MCF 10A (cell line): ENCODE results near the gene FILIP1L. TPM values are rescaled to one million over a fixed set of nuclear protein-coding genes. Genes with fewer than 3 reads are reported as not detected.

Experiments used
- BruUV-seq: library from RNA; stranded (reverse); fragments of 400-500 nt; replicated peaks from 2 replicates; lab custom pipeline; 2021; lab: Mats Ljungman, UMichigan
- CTCF ChIA-PET: fragments of 300-600 bp; sonication (Branson Sonifier 250); formaldehyde crosslinking; extraction: SDS; loops from one replicate; lab custom pipeline; 2021; ENCODE audit warnings: antibody characterized with exemption, inconsistent platforms; lab: Yijun Ruan, JAX
- POLR2A ChIA-PET: fragments of 300-600, 350-650 bp; sonication (Branson Sonifier 250); formaldehyde crosslinking; extraction: SDS; loops from one replicate; lab custom pipeline; 2020; ENCODE audit warnings: antibody characterized with exemption, inconsistent platforms; lab: Yijun Ruan, JAX
- DNase-seq: peaks from one replicate; pipeline ENCODE4 v3.0.0-alpha.2; 2018; ENCODE audit not compliant: unreplicated experiment
- H3K27ac Mint-ChIP-seq: one replicate; pipeline ENCODE4 v1.8.0; 2022; ENCODE audit warnings: mild to moderate bottlenecking, low read depth, mixed read lengths; ENCODE audit not compliant: unreplicated experiment
- H3K27me3 Mint-ChIP-seq: one replicate; pipeline ENCODE4 v1.8.0; 2022; ENCODE audit warnings: mixed read lengths; ENCODE audit not compliant: insufficient read depth, unreplicated experiment
- H3K36me3 Mint-ChIP-seq: one replicate; pipeline ENCODE4 v1.8.0; 2022; ENCODE audit warnings: mild to moderate bottlenecking, moderate library complexity, mixed read lengths; ENCODE audit not compliant: insufficient read depth, unreplicated experiment
- H3K4me1 Mint-ChIP-seq: one replicate; pipeline ENCODE4 v1.8.0; 2022; ENCODE audit warnings: mixed read lengths; ENCODE audit not compliant: insufficient read depth, unreplicated experiment
- H3K4me3 Mint-ChIP-seq: one replicate; pipeline ENCODE4 v1.8.0; 2022; ENCODE audit warnings: mild to moderate bottlenecking, moderate library complexity, mixed read lengths; ENCODE audit not compliant: unreplicated experiment
- H3K9me3 Mint-ChIP-seq: one replicate; pipeline ENCODE4 v1.8.0; 2022; ENCODE audit warnings: mixed read lengths; ENCODE audit not compliant: unreplicated experiment
- CTCF ChIP-seq: fragments of 200-600 bp; IDR thresholded peaks from one replicate; pipeline ENCODE4 v1.8.0; 2022; ENCODE audit warnings: antibody characterized with exemption, mild to moderate bottlenecking; ENCODE audit not compliant: unreplicated experiment
- intact Hi-C: fragments of 100-400 bp; cut with micrococcal nuclease; formaldehyde crosslinking; loops from 2 replicates; pipeline ENCODE4 v1.14.1; 2022
- total RNA-seq: library from RNA; stranded (reverse); gene quantifications from 2 replicates; pipeline ENCODE4 v1.2.3, GENCODE V29; 2022

FILIP1L gene
- total RNA-seq, 1 experiment from 2014 or later, result 2.4 TPM

GRCh38 chr3:100023150-100023549 lies 91.2 kb downstream of the FILIP1L start:
- Mint-ChIP-seq H3K27ac (no peak overlapping the region), H3K9me3 (no peaks in the 10 kb centered on the region), H3K4me3 (no peak overlapping the region), H3K36me3 (no peaks in the 10 kb centered on the region), H3K4me1 (peaks cover 8% of the 10 kb centered on the region), H3K27me3 (no peaks in the 10 kb centered on the region)
- POLR2A ChIA-PET, result no interaction called here
- intact Hi-C loops, result no loop called here
- no peak for DNase-seq
- no TSS peak for BruUV-seq
- CTCF ChIA-PET, result interaction anchor here (1.7 kb wide), 1 partner anchor 180 kb away, joined by 5 read pairs; no protein-coding TSS in a partner anchor
- TF ChIP-seq CTCF, result no peak

- intact Hi-C loops, result no loop called here
- Mint-ChIP-seq H3K9me3 (no peaks in the 10 kb centered on the region), H3K27me3 (no peaks in the 10 kb centered on the region), H3K4me1 (peaks cover 8% of the 10 kb centered on the region), H3K27ac (no peak overlapping the region), H3K36me3 (no peaks in the 10 kb centered on the region), H3K4me3 (no peak overlapping the region)
- no peak for DNase-seq
- no peak for TF ChIP-seq CTCF
- no TSS peak for BruUV-seq
- ChIA-PET POLR2A (no interaction called here), CTCF (interaction anchor here (1.0 kb wide), 1 partner anchor 9 kb away, joined by 3 read pairs; no protein-coding TSS in a partner anchor)
Measured at GRCh38 chr3:100022506-100022905, 91.8 kb downstream of the FILIP1L start.

- no peak overlapping the region for H3K4me3 Mint-ChIP-seq
- intact Hi-C loops, result no loop called here
- H3K27ac Mint-ChIP-seq, result no peak overlapping the region
- no peaks in the 10 kb centered on the region for H3K27me3 Mint-ChIP-seq
- H3K36me3 Mint-ChIP-seq, result peaks cover 4% of the 10 kb centered on the region
- BruUV-seq, result no TSS peak
- TF ChIP-seq CTCF, result no peak
- DNase-seq, result no peak
- H3K4me1 Mint-ChIP-seq, result peaks cover 8% of the 10 kb centered on the region
- CTCF ChIA-PET, result interaction anchor here (0.6 to 1.8 kb wide), 11 partner anchors 8 to 233 kb away, joined by 3 to 5 read pairs (median 4); no protein-coding TSS in a partner anchor
- POLR2A ChIA-PET, result interaction anchor here (0.6 to 1.9 kb wide), 5 partner anchors 12 to 240 kb away, joined by 3 to 6 read pairs (median 4); partner anchors contain the start of gene TBC1D23
- H3K9me3 Mint-ChIP-seq, result no peaks in the 10 kb centered on the region
Measured at GRCh38 chr3:100020876-100021644, 93.2 kb downstream of the FILIP1L start.

- TF ChIP-seq CTCF, result no peak
- intact Hi-C loops, result no loop called here
- Mint-ChIP-seq H3K9me3 (no peaks in the 10 kb centered on the region), H3K36me3 (peaks cover 5% of the 10 kb centered on the region), H3K4me3 (no peak overlapping the region), H3K27me3 (no peaks in the 10 kb centered on the region), H3K27ac (no peak overlapping the region), H3K4me1 (peaks cover 8% of the 10 kb centered on the region)
- no TSS peak for BruUV-seq
- POLR2A ChIA-PET, result interaction anchor here (1.9 kb wide), 1 partner anchor 241 kb away, joined by 4 read pairs; the partner anchor contains the start of gene TBC1D23
- CTCF ChIA-PET, result interaction anchor here (1.5 kb wide), 1 partner anchor 176 kb away, joined by 4 read pairs; no protein-coding TSS in a partner anchor
- DNase-seq, result no peak
Measured at GRCh38 chr3:100019719-100020118, 94.6 kb downstream of the FILIP1L start.
